Measurements from ENCODE around the gene COQ5.

- TF ChIP-seq CTCF (conservative IDR thresholded peaks at IDR 0.05) (no peak), EZH2 (IDR thresholded peaks at IDR 0.05; ENCODE audit: low read depth) (no peak)
These were observed 3.8 kb upstream of the COQ5 start for GRCh38 chr12:120532701-120533238.

Data from PC-9 (cell line).